GM10266 (cell line): ENCODE measurements around the gene SLC39A13.

Experiments used
- DNase-seq: peaks from one replicate; pipeline ENCODE4 v3.0.0; 2012; ENCODE audit errors: extremely low spot score
- CTCF ChIP-seq: IDR thresholded peaks from 2 replicates; pipeline ENCODE4 v1.5.1; 2012; ENCODE audit warnings: mild to moderate bottlenecking, low read depth; ENCODE audit not compliant: control insufficient read depth, insufficient read depth; ENCODE audit errors: missing control alignments

The SLC39A13 gene

GRCh38 chr11:47384498-47384897 lies 23.9 kb upstream of the SLC39A13 start:
- no peak for DNase-seq
- no peak for TF ChIP-seq CTCF

GRCh38 chr11:47387944-47388696 lies 20.3 kb upstream of the SLC39A13 start:
- no peak for TF ChIP-seq CTCF
- DNase-seq: no peak

- DNase-seq: no peak
- no peak for TF ChIP-seq CTCF
These were observed 19.5 kb upstream of the SLC39A13 start for GRCh38 chr11:47388697-47389576.

- no peak for DNase-seq
- TF ChIP-seq CTCF: no peak
These were observed 18.6 kb upstream of the SLC39A13 start for GRCh38 chr11:47389577-47390421.

- DNase-seq: no peak
- TF ChIP-seq CTCF: no peak
These were observed 18.0 kb upstream of the SLC39A13 start for GRCh38 chr11:47390422-47390760.

GRCh38 chr11:47391077-47391583 lies 17.3 kb upstream of the SLC39A13 start:
- TF ChIP-seq CTCF: no peak
- no peak for DNase-seq
